HepG2 (cell line): Measurements from ENCODE around the gene GRPEL2. TPM values are rescaled to one million over a fixed set of nuclear protein-coding genes. Genes with fewer than 3 reads are reported as not detected.

Experiments
- ARID3A ChIP-seq: IDR thresholded peaks from 2 replicates; pipeline ENCODE4 v1.6.1; 2012; ENCODE audit warnings: low read depth, low read length, improper control_type of control experiment
- ATF1 ChIP-seq: IDR thresholded peaks from 2 replicates; pipeline ENCODE4 v1.6.1; 2016; ENCODE audit warnings: mild to moderate bottlenecking, control low read depth
- CENPX ChIP-seq: sonication (generic); formaldehyde crosslinking; IDR thresholded peaks from 2 replicates; pipeline ENCODE4 v1.9.0; 2021; ENCODE audit warnings: mild to moderate bottlenecking, missing genetic modification reagents, moderate library complexity
- CREB1 ChIP-seq, 2 experiments: fragments of 450-650 bp in 1 of 2; IDR thresholded peaks; 2 replicates each; pipeline ENCODE4 v1.6.1; 2016 to 2017; ENCODE audit warnings: control low read depth in 1 of 2, mild to moderate bottlenecking in 1 of 2, missing compliant biosample characterization in 1 of 2, missing genetic modification characterization in 1 of 2
- CSRNP2 ChIP-seq: sonication (generic); formaldehyde crosslinking; conservative IDR thresholded peaks from 2 replicates; pipeline ENCODE4 v1.8.0; 2022; ENCODE audit warnings: low read depth, missing genetic modification reagents
- DMTF1 ChIP-seq: sonication (generic); formaldehyde crosslinking; IDR thresholded peaks from 2 replicates; pipeline ENCODE4 v1.4.0; 2020; ENCODE audit warnings: mild to moderate bottlenecking, missing genetic modification reagents
- E2F1 ChIP-seq: sonication (generic); formaldehyde crosslinking; IDR thresholded peaks from 2 replicates; pipeline ENCODE4 v1.5.0; 2020; ENCODE audit warnings: missing genetic modification reagents
- HCFC1 ChIP-seq: fragments of 150-350 bp; IDR thresholded peaks from 2 replicates; pipeline ENCODE4 v1.6.1; 2014; ENCODE audit warnings: low read depth, low read length
- JARID2 ChIP-seq: sonication (generic); formaldehyde crosslinking; IDR thresholded peaks from 2 replicates; pipeline ENCODE4 v1.8.1; 2023; ENCODE audit warnings: missing genetic modification reagents, inconsistent platforms; ENCODE audit not compliant: insufficient replicate concordance
- KAT8 ChIP-seq: IDR thresholded peaks from 2 replicates; pipeline ENCODE4 v1.6.1; 2016; ENCODE audit warnings: missing genetic modification reagents, missing compliant biosample characterization
- KDM1A ChIP-seq: IDR thresholded peaks from 2 replicates; pipeline ENCODE4 v1.6.1; 2016; ENCODE audit warnings: missing compliant biosample characterization
- KLF15 ChIP-seq: sonication (generic); formaldehyde crosslinking; IDR thresholded peaks from 2 replicates; pipeline ENCODE4 v1.8.1; 2023; ENCODE audit warnings: borderline replicate concordance, mild to moderate bottlenecking, inconsistent platforms, missing genetic modification reagents, mixed read lengths
- NRL ChIP-seq: sonication (generic); formaldehyde crosslinking; IDR thresholded peaks from 2 replicates; pipeline ENCODE4 v1.5.0; 2020; ENCODE audit warnings: missing genetic modification reagents, mild to moderate bottlenecking, moderate library complexity, borderline replicate concordance
- ONECUT2 ChIP-seq: sonication (generic); formaldehyde crosslinking; IDR thresholded peaks from 2 replicates; pipeline ENCODE4 v1.4.0; 2020; ENCODE audit warnings: missing genetic modification reagents
- SIN3B ChIP-seq: fragments of 150-350 bp; IDR thresholded peaks from 2 replicates; pipeline ENCODE4 v1.6.1; 2014; ENCODE audit warnings: low read length
- ZC3H13 ChIP-seq: sonication (generic); formaldehyde crosslinking; IDR thresholded peaks from 2 replicates; pipeline ENCODE4 v1.8.1; 2023; ENCODE audit warnings: mild to moderate bottlenecking, missing genetic modification reagents, moderate library complexity
- ZFP37 ChIP-seq: sonication (generic); formaldehyde crosslinking; IDR thresholded peaks from 2 replicates; pipeline ENCODE4 v1.4.0; 2020; ENCODE audit warnings: missing genetic modification reagents, borderline replicate concordance
- ZFY ChIP-seq: sonication (generic); formaldehyde crosslinking; IDR thresholded peaks from 2 replicates; pipeline ENCODE4 v1.4.0; 2020; ENCODE audit warnings: missing genetic modification reagents
- ZNF18 ChIP-seq: sonication (generic); formaldehyde crosslinking; IDR thresholded peaks from 2 replicates; pipeline ENCODE4 v1.8.0; 2022; ENCODE audit warnings: mild to moderate bottlenecking, missing genetic modification reagents; ENCODE audit not compliant: insufficient replicate concordance
- ZNF430 ChIP-seq: sonication (generic); formaldehyde crosslinking; IDR thresholded peaks from 2 replicates; pipeline ENCODE4 v1.9.0; 2021; ENCODE audit warnings: mild to moderate bottlenecking, missing genetic modification reagents
- ZNF441 ChIP-seq: sonication (generic); formaldehyde crosslinking; IDR thresholded peaks from 2 replicates; pipeline ENCODE4 v1.7.0; 2021; ENCODE audit warnings: missing genetic modification reagents, borderline replicate concordance
- polyA plus RNA-seq, 8 experiments: library from polyadenylated mRNA; depleted of rRNA in 3 of 8; stranded (reverse) in 7 of 8; unstranded in 1 of 8; fragments of >200 nt; fragmentation: Illumina TruSeq in 4 of 8; extraction: Trizol in 4 of 8; gene quantifications; 2 replicates each; pipeline versions ENCODE4 v1.2.1 to v1.2.3, GENCODE V29; 2011 to 2016; ENCODE audit warnings: low read depth in 4 of 8, missing spikeins in 1 of 8, mixed read lengths in 1 of 8; ENCODE audit not compliant: insufficient read depth in 1 of 8
- total RNA-seq, 5 experiments: library from RNA; depleted of rRNA; stranded (reverse); fragments of >200 nt; fragmentation: Illumina TruSeq; extraction: Trizol; gene quantifications; 2 replicates each; pipeline ENCODE4 v1.2.3, GENCODE V29; 2016; ENCODE audit warnings: low read depth in 1 of 5

The GRPEL2 gene
- total and polyA plus RNA-seq, 2 of the 13 experiments (the other 11 are each of a cell fraction or from before 2014, with no cell fraction given): 13.1 to 16.6 TPM

- peak; percentile 50; the same call in 1 of the 2 replicates for TF ChIP-seq ZC3H13 (CRISPR knock-in tag)
- TF ChIP-seq CENPX (CRISPR knock-in tag): no peak
- TF ChIP-seq ZFY (CRISPR knock-in tag): peak; percentile 97
- peak; percentile 93 for TF ChIP-seq KDM1A (CRISPR knock-in tag)
- TF ChIP-seq ZNF441 (CRISPR knock-in tag): peak; percentile 39; the same call in 1 of the 2 replicates
- TF ChIP-seq ATF1: no peak; the same call in 1 of the 2 replicates
- TF ChIP-seq JARID2: peak; percentile 95
- TF ChIP-seq CSRNP2: no peak
- 0 out of 2 replicates have a peak, but pooled peaks have one; percentile 13 for TF ChIP-seq ZFP37 (CRISPR knock-in tag)
- peak; percentile 99 for TF ChIP-seq KAT8 (CRISPR knock-in tag)
- peak; percentile 76 for TF ChIP-seq ZNF18 (CRISPR knock-in tag)
- no peak; the same call in 1 of the 2 replicates for TF ChIP-seq SIN3B
- peak; percentile 72; the same call in 1 of the 2 replicates for TF ChIP-seq ZNF430 (CRISPR knock-in tag)
- TF ChIP-seq ONECUT2 (CRISPR knock-in tag): no peak
- TF ChIP-seq CREB1 (IDR thresholded peaks at IDR 0.05): no peak
- TF ChIP-seq CREB1 (CRISPR knock-in tag; IDR thresholded peaks at IDR 0.05): peak; percentile 74
- TF ChIP-seq ARID3A: no peak
- peak; percentile 69 for TF ChIP-seq HCFC1
- no peak for TF ChIP-seq DMTF1 (CRISPR knock-in tag)
- TF ChIP-seq NRL (CRISPR knock-in tag): 0 out of 2 replicates have a peak, but pooled peaks have one; percentile 59
- TF ChIP-seq KLF15 (CRISPR knock-in tag): no peak
- TF ChIP-seq E2F1 (CRISPR knock-in tag): peak; percentile 90
Measured at GRCh38 chr5:149345147-149345891, at the start of gene GRPEL2 (continued).
